Sigmoid colon (tissue), 3 donors: Measurements from ENCODE around the gene MYO6.

Experiments used
- CTCF ChIP-seq, 4 experiments: fragments of 450-650 bp in 3 of 4; fragments of 200-600 bp in 1 of 4; IDR thresholded peaks; one replicate each; pipeline ENCODE4 v1.5.1; 2016 to 2019; ENCODE audit warnings: antibody characterized with exemption in 4 of 4, mild to moderate bottlenecking in 3 of 4, moderate library complexity in 2 of 4
- POLR2A ChIP-seq, 2 donors: fragments of 450-650 bp; IDR thresholded peaks; one replicate each; pipeline ENCODE4 v1.6.1; 2016; ENCODE audit warnings: antibody characterized with exemption in 2 of 2, mild to moderate bottlenecking in 2 of 2, moderate library complexity in 2 of 2

- no peak for TF ChIP-seq CTCF (IDR thresholded peaks at IDR 0.05)
- TF ChIP-seq POLR2A (IDR thresholded peaks at IDR 0.05): no peak
These were observed 183.0 kb downstream of the MYO6 start for GRCh38 chr6:75932067-75932466.
